Measurements from ENCODE around the gene FAM98C.
"Not testable (repeated sequence)": the region's sequence is repeated elsewhere in the genome, so short reads cannot be mapped to it uniquely, and the experiment has no call there.

The FAM98C gene

GRCh38 chr19:38417544-38418506 lies 14.9 kb downstream of the FAM98C start:
- in situ Hi-C loops (cut with MboI; ENCODE audit: low pct_unique_long_range_greater_than_20kb, low sequenced_read_pairs), result no loop called here
- peak; percentile 85 for DNase-seq

GRCh38 chr19:38420935-38421334 lies 18.0 kb downstream of the FAM98C start:
- DNase-seq, result no peak
- in situ Hi-C loops (cut with MboI; ENCODE audit: low pct_unique_long_range_greater_than_20kb, low sequenced_read_pairs), result no loop called here

GRCh38 chr19:38421856-38422255 lies 19.0 kb downstream of the FAM98C start:
- in situ Hi-C loops (cut with MboI; ENCODE audit: low pct_unique_long_range_greater_than_20kb, low sequenced_read_pairs), result no loop called here
- DNase-seq, result no peak

GRCh38 chr19:38422438-38422837 lies 19.5 kb downstream of the FAM98C start:
- in situ Hi-C loops (cut with MboI; ENCODE audit: low pct_unique_long_range_greater_than_20kb, low sequenced_read_pairs), result no loop called here
- DNase-seq, result no peak

- no peak for DNase-seq
- in situ Hi-C loops (cut with MboI; ENCODE audit: low pct_unique_long_range_greater_than_20kb, low sequenced_read_pairs), result no loop called here
These were observed 21.4 kb downstream of the FAM98C start for GRCh38 chr19:38424272-38424671.

GRCh38 chr19:38425222-38425809 lies 22.4 kb downstream of the FAM98C start:
- in situ Hi-C loops (cut with MboI; ENCODE audit: low pct_unique_long_range_greater_than_20kb, low sequenced_read_pairs), result no loop called here
- DNase-seq, result no peak

GRCh38 chr19:38425810-38426466 lies 23.0 kb downstream of the FAM98C start, which contains the start of gene RASGRP4:
TSS of gene RASGRP4 (minus strand) at chr19:38426219. CDS start at chr19:38426091, 128 bp downstream.
- peak; percentile 94 for DNase-seq
- in situ Hi-C loops (cut with MboI; ENCODE audit: low pct_unique_long_range_greater_than_20kb, low sequenced_read_pairs), result no loop called here

- in situ Hi-C loops (cut with MboI; ENCODE audit: low pct_unique_long_range_greater_than_20kb, low sequenced_read_pairs); DNase-seq: not testable (repeated sequence)
These were observed 24.3 kb downstream of the FAM98C start for GRCh38 chr19:38427035-38427677.

- in situ Hi-C loops (cut with MboI; ENCODE audit: low pct_unique_long_range_greater_than_20kb, low sequenced_read_pairs), result no loop called here
- DNase-seq, result no peak
These were observed 26.3 kb downstream of the FAM98C start for GRCh38 chr19:38429055-38429810.

- in situ Hi-C loops (cut with MboI; ENCODE audit: low pct_unique_long_range_greater_than_20kb, low sequenced_read_pairs), result no loop called here
- no peak for DNase-seq
These were observed 26.9 kb downstream of the FAM98C start for GRCh38 chr19:38429811-38430156.

GRCh38 chr19:38430931-38431330 lies 28.0 kb downstream of the FAM98C start:
- in situ Hi-C loops (cut with MboI; ENCODE audit: low pct_unique_long_range_greater_than_20kb, low sequenced_read_pairs), result no loop called here
- DNase-seq, result no peak

GRCh38 chr19:38433268-38433733 lies 30.4 kb downstream of the FAM98C start, which contains the start of gene RYR1:
TSS of gene RYR1 (plus strand) at chr19:38433691. CDS start at chr19:38433830, 139 bp downstream.
- peak; percentile 46 for DNase-seq
- in situ Hi-C loops (cut with MboI; ENCODE audit: low pct_unique_long_range_greater_than_20kb, low sequenced_read_pairs), result no loop called here

- in situ Hi-C loops (cut with MboI; ENCODE audit: low pct_unique_long_range_greater_than_20kb, low sequenced_read_pairs), result no loop called here
- no peak for DNase-seq
These were observed 31.7 kb downstream of the FAM98C start for GRCh38 chr19:38434549-38435051.

GRCh38 chr19:38437295-38437694 lies 34.4 kb downstream of the FAM98C start:
- no peak for DNase-seq

GRCh38 chr19:38437917-38438316 lies 35.0 kb downstream of the FAM98C start:
- in situ Hi-C loops (cut with MboI; ENCODE audit: low pct_unique_long_range_greater_than_20kb, low sequenced_read_pairs), result no loop called here
- DNase-seq, result no peak

More at GRCh38 chr19:38437295-38437694, 34.4 kb downstream of the FAM98C start:
- in situ Hi-C loops (cut with MboI; ENCODE audit: low pct_unique_long_range_greater_than_20kb, low sequenced_read_pairs), result no loop called here

GRCh38 chr19:38440592-38440991 lies 37.7 kb downstream of the FAM98C start:
- DNase-seq, result no peak
- in situ Hi-C loops (cut with MboI; ENCODE audit: low pct_unique_long_range_greater_than_20kb, low sequenced_read_pairs), result no loop called here

GRCh38 chr19:38441657-38442348 lies 38.9 kb downstream of the FAM98C start:
- in situ Hi-C loops (cut with MboI; ENCODE audit: low pct_unique_long_range_greater_than_20kb, low sequenced_read_pairs), result no loop called here
- DNase-seq, result peak; percentile 63

- in situ Hi-C loops (cut with MboI; ENCODE audit: low pct_unique_long_range_greater_than_20kb, low sequenced_read_pairs), result no loop called here
These were observed 39.8 kb downstream of the FAM98C start for GRCh38 chr19:38442736-38443135.

More at GRCh38 chr19:38442736-38443135, 39.8 kb downstream of the FAM98C start:
- DNase-seq, result no peak

Data from KBM-7 (cell line).